ENCODE results near the gene ATP13A4.

DNA sequence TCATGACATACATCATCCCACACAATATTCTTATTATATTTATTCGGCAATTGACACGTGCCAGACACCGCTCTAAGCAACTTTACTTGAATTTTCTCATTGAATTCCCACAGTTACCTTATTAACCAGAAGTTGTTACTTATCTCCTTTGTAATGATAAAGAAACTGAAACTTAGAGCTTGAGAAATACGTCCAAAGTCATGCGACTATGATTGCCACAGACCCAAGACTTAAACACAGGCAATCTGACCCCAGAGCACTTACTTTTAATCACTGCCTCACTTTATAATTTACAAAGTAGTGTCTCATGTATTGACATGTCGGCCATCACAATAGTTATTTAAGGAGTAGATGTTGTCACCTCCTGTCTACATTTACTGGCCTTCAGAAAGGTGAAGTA, 64.7 kb downstream of the ATP13A4 start:
- TF ChIP-seq, protein P1, sequence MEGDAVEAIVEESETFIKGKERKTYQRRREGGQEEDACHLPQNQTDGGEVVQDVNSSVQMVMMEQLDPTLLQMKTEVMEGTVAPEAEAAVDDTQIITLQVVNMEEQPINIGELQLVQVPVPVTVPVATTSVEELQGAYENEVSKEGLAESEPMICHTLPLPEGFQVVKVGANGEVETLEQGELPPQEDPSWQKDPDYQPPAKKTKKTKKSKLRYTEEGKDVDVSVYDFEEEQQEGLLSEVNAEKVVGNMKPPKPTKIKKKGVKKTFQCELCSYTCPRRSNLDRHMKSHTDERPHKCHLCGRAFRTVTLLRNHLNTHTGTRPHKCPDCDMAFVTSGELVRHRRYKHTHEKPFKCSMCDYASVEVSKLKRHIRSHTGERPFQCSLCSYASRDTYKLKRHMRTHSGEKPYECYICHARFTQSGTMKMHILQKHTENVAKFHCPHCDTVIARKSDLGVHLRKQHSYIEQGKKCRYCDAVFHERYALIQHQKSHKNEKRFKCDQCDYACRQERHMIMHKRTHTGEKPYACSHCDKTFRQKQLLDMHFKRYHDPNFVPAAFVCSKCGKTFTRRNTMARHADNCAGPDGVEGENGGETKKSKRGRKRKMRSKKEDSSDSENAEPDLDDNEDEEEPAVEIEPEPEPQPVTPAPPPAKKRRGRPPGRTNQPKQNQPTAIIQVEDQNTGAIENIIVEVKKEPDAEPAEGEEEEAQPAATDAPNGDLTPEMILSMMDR (IDR thresholded peaks at IDR 0.05) = no peak
- no peak for TF ChIP-seq EP300 (IDR thresholded peaks at IDR 0.05)
- TF ChIP-seq POLR2A (IDR thresholded peaks at IDR 0.05; ENCODE audit: low read depth) = no peak
- no peak for TF ChIP-seq POLR2AphosphoS5 (IDR thresholded peaks at IDR 0.05)
